Measurements from ENCODE around the gene ABCC4. TPM values are rescaled to one million over a fixed set of nuclear protein-coding genes. Genes with fewer than 3 reads are reported as not detected.
"Not testable (repeated sequence)": the region's sequence is repeated elsewhere in the genome, so short reads cannot be mapped to it uniquely, and the experiment has no call there.

The ABCC4 gene
- total RNA-seq, 2 donors from 2014 or later = 2.8 to 12.2 TPM

DNA sequence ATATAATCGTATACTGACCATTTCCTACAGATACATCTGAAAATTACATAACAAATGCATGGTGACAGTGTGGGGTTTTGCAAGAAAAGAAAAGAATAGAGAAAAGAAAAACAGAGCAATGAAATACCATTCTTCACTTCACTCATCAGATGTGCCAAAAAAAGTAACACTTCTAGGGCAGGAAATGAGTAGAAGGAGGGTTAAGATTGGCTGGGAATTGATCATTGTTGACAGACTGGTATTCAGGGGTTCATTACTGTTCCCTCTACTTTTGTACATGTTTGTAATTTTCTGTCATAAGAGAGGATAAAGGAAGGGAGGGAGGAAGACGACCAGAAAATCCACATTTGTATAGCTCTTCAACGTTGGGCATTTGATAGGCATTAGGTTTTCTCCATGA lies 31.5 kb downstream of the ABCC4 start:
- ATAC-seq (ENCODE audit: insufficient number of reproducible peaks, low FRiP score, low read depth) = no peak
- no peaks in the 10 kb centered on the region for H3K36me3 ChIP-seq
- H3K4me1 ChIP-seq (ENCODE audit: control insufficient read depth in 1 of 2, low read depth in 2 of 2) = no peaks in the 10 kb centered on the region
- no peak overlapping the region for H3K4me3 ChIP-seq
- no peaks in the 10 kb centered on the region for H3K27me3 ChIP-seq (replicated peaks; ENCODE audit: insufficient read depth)
- TF ChIP-seq, protein P1, sequence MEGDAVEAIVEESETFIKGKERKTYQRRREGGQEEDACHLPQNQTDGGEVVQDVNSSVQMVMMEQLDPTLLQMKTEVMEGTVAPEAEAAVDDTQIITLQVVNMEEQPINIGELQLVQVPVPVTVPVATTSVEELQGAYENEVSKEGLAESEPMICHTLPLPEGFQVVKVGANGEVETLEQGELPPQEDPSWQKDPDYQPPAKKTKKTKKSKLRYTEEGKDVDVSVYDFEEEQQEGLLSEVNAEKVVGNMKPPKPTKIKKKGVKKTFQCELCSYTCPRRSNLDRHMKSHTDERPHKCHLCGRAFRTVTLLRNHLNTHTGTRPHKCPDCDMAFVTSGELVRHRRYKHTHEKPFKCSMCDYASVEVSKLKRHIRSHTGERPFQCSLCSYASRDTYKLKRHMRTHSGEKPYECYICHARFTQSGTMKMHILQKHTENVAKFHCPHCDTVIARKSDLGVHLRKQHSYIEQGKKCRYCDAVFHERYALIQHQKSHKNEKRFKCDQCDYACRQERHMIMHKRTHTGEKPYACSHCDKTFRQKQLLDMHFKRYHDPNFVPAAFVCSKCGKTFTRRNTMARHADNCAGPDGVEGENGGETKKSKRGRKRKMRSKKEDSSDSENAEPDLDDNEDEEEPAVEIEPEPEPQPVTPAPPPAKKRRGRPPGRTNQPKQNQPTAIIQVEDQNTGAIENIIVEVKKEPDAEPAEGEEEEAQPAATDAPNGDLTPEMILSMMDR (IDR thresholded peaks at IDR 0.05) = no peak
- H3K27ac ChIP-seq = no peak overlapping the region
- H3K9me3 ChIP-seq = no peaks in the 10 kb centered on the region
- DNase-seq (ENCODE audit: low spot score) = no peak

DNA sequence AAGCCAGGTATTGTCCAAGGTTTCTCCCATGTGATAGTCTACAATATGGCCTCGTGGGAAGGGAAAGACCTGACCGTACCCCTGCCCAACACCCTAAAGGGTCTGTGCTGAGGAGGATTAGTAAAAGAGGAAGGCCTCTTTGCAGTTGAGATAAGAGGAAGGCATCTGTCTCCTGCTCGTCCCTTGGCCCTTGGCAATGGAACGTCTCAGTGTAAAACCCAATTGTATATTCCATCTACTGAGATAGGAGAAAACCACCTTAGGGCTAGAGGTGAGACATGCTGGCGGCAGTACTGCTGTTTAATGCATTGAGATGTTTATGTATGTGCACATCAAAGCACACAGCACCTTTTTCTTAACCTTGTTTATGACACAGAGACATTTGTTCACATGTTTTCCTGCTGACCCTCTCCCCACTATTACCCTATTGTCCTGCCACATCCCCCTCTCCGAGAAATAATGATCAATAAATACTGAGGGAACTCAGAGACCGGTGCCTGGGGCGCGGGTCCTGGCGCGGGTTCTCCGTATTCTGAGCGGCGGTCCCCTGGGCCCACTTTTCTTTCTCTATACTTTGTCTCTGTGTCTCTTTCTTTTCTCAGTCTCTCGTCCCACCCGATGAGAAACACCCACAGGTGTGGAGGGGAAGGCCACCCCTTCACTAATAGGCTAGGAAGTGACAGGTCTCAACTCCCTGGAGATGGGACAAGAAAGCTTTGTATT lies 32.7 kb downstream of the ABCC4 start:
- not testable (repeated sequence) for H3K27ac ChIP-seq

DNA sequence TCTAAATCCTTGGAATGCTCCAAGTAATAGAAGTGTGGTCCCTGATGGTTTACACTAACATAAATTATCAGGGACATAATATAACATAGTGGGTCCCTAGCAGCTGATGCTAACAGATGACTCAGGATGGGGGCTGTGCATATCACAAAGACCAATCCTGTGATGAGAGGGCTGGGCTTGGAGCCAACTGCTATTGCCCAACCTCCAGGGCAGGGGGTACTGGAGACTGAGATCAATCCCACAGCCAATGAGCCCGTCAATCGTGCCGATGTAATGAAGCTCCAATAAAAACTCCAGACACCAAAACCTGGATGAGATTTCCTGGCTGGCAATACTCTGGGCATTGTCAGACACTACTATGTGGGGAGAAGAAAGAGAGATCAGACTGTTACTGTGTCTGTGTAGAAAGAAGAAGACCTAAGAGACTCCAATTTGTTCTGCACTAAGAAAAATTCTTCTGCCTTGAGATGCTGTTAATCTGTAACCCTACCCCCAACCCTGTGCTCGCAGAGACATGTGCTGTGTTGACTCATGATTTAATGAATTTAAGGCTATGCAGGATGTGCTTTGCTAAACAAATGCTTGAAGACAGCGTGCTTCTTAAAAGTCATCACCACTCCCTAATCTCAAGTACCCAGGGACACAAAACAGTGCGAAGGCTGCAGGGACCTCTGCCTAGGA lies 33.4 kb downstream of the ABCC4 start:
- TF ChIP-seq, protein P1 (IDR thresholded peaks at IDR 0.05) = no peak
- ATAC-seq (ENCODE audit: insufficient number of reproducible peaks, low FRiP score, low read depth) = no peak

More for the DNA sequence above, 32.7 kb downstream of the ABCC4 start:
- ATAC-seq (ENCODE audit: insufficient number of reproducible peaks, low FRiP score, low read depth); H3K36me3 ChIP-seq; H3K4me1 ChIP-seq (ENCODE audit: control insufficient read depth in 1 of 2, low read depth in 2 of 2); DNase-seq (ENCODE audit: low spot score); H3K27me3 ChIP-seq (replicated peaks; ENCODE audit: insufficient read depth); H3K9me3 ChIP-seq; H3K4me3 ChIP-seq: not testable (repeated sequence)

DNA sequence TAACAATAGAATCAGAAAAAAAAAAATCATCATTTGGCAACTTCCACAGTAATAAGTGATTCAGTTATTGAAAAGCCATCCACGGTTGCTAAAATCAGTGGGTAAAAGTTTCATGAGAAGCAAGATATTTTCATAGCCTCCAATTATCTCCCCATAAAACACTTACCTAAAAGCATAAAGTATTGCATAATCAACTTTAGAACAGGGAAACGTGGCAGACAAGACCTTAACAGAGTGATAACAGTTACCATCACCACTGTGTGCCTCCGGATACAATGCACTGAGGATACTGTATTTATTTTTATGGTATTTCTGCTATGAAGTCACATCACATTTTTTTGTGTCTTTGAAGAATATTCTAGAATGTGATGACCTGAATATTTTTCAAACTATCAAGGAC lies 37.0 kb downstream of the ABCC4 start:
- Histone ChIP-seq H3K9me3 (no peaks in the 10 kb centered on the region), H3K4me1 (ENCODE audit: control insufficient read depth in 1 of 2, low read depth in 2 of 2) (no peaks in the 10 kb centered on the region), H3K36me3 (no peaks in the 10 kb centered on the region), H3K4me3 (no peak overlapping the region), H3K27me3 (replicated peaks; ENCODE audit: insufficient read depth) (no peaks in the 10 kb centered on the region), H3K27ac (no peak overlapping the region)
- no peak for DNase-seq (ENCODE audit: low spot score)
- ATAC-seq (ENCODE audit: insufficient number of reproducible peaks, low FRiP score, low read depth) = no peak
- TF ChIP-seq, protein P1 (IDR thresholded peaks at IDR 0.05) = no peak

More for the DNA sequence above, 33.4 kb downstream of the ABCC4 start:
- H3K27ac ChIP-seq = no peak overlapping the region
- no peak overlapping the region for H3K4me3 ChIP-seq
- H3K27me3 ChIP-seq (replicated peaks; ENCODE audit: insufficient read depth) = no peaks in the 10 kb centered on the region
- no peaks in the 10 kb centered on the region for H3K9me3 ChIP-seq
- H3K4me1 ChIP-seq (ENCODE audit: control insufficient read depth in 1 of 2, low read depth in 2 of 2) = no peaks in the 10 kb centered on the region
- no peak for DNase-seq (ENCODE audit: low spot score)
- H3K36me3 ChIP-seq = no peaks in the 10 kb centered on the region

DNA sequence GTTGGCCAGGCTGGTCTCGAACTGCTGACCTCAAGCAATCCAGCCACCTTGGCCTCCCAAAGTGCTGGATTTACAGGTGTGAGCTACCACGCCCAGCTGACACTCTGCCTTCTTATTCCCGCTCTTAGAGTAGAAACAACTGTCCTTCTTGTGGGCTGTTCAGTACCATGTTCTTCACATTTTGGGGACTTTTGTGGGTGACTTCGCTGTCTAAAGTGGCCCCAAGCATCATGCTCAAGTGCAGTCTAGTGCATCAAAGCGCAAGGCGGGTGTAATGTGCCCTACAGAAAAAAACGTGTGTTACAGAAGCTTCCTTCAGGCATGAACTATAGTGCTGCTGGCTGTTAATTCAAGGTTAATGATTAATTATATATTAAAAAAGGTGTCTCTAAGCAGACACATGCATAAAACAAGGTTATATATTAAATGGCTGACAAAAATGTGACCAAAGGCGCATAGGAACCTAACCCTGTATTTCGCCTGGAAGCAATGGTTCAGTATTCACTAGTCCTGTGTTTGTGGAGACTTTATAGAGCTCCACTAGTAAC lies 38.3 kb downstream of the ABCC4 start:
- Histone ChIP-seq H3K4me1 (ENCODE audit: control insufficient read depth in 1 of 2, low read depth in 2 of 2) (no peaks in the 10 kb centered on the region), H3K27ac (no peak overlapping the region), H3K9me3 (no peaks in the 10 kb centered on the region), H3K27me3 (replicated peaks; ENCODE audit: insufficient read depth) (no peaks in the 10 kb centered on the region), H3K36me3 (no peaks in the 10 kb centered on the region), H3K4me3 (no peak overlapping the region)
- TF ChIP-seq, protein P1 (IDR thresholded peaks at IDR 0.05) = no peak
- no peak for ATAC-seq (ENCODE audit: insufficient number of reproducible peaks, low FRiP score, low read depth)
- no peak for DNase-seq (ENCODE audit: low spot score)

Data from thoracic aorta (tissue), 2 donors.